ENCODE results near the gene NMNAT2.

- TF ChIP-seq EZH2 (IDR thresholded peaks at IDR 0.05; ENCODE audit: insufficient read depth, poor library complexity, severe bottlenecking) (no peak), EZH2phosphoT487 (IDR thresholded peaks at IDR 0.05; ENCODE audit: insufficient read depth, low read depth) (no peak)
Observed at GRCh38 chr1:183331091-183331742, 87.0 kb downstream of the NMNAT2 start.

Measured in GM23248 (cell line).